Psoas muscle (tissue), 8 donors: ENCODE data around the gene VGLL4. TPM values are rescaled to one million over a fixed set of nuclear protein-coding genes. Genes with fewer than 3 reads are reported as not detected.

Experiments
- ATAC-seq, 4 donors: fragments of 200-7000 bp; cut with Tn5 transposase; one replicate each; pipeline ENCODE4 v1.9.1; 2020; ENCODE audit warnings: moderate library complexity in 3 of 4, mild to moderate bottlenecking in 2 of 4
- DNase-seq, 2 donors: peaks; one replicate each; pipeline ENCODE4 v3.0.0-alpha.2; 2020
- H3K27ac ChIP-seq: fragments of 200-600 bp; one replicate; pipeline ENCODE4 v1.8.0; 2022
- H3K27me3 ChIP-seq, 3 donors: fragments of 200-600 bp in 1 of 3; one replicate each; pipeline versions ENCODE4 v1.6.1 to v1.8.0; 2013 to 2022; ENCODE audit warnings: low read length in 2 of 3, mild to moderate bottlenecking in 2 of 3, moderate library complexity in 1 of 3; ENCODE audit not compliant: insufficient read depth in 3 of 3
- H3K36me3 ChIP-seq, 2 donors: fragments of 200-600 bp in 1 of 2; one replicate each; pipeline versions ENCODE4 v1.6.1 to v1.8.0; 2013 to 2022; ENCODE audit warnings: low read depth in 1 of 2, mild to moderate bottlenecking in 1 of 2, moderate library complexity in 1 of 2; ENCODE audit not compliant: insufficient read depth in 1 of 2
- H3K4me1 ChIP-seq: fragments of 200-600 bp; one replicate; pipeline ENCODE4 v1.8.0; 2022
- H3K4me3 ChIP-seq: fragments of 200-600 bp; one replicate; pipeline ENCODE4 v1.8.0; 2022; ENCODE audit warnings: mild to moderate bottlenecking
- H3K9me3 ChIP-seq: fragments of 200-600 bp; one replicate; pipeline ENCODE4 v1.8.0; 2022
- WGBS, 3 donors: extraction: QIAGEN DNeasy Blood & Tissue Kit; methylation state at CpG; one replicate each; pipeline versions ENCODE4 v1.1.6 to v1.1.7; 2013; 5-methylcytosine and 5-hydroxymethylcytosine counted together
- intact Hi-C, 2 donors: fragments of 100-400 bp; cut with DNase I; formaldehyde crosslinking; loops; one replicate each; pipeline versions ENCODE4 v1.11.0 to v1.14.2; 2022
- polyA plus RNA-seq, 3 donors: library from polyadenylated mRNA; stranded (reverse); fragments of 200-250 nt; gene quantifications; one replicate each; pipeline ENCODE4 v1.2.3, GENCODE V29; 2013
- total RNA-seq, 4 donors: library from RNA; stranded (reverse); fragmentation: NEBNext Ultra II Directional in 2 of 4; extraction: Animal tissue kit (Norgen Biotek cat#: 25700) in 2 of 4; gene quantifications; one replicate each; pipeline versions ENCODE4 v1.2.1 to v1.2.4, GENCODE V29; 2021 to 2023
- TF ChIP-seq, protein P1 (sequence below): fragments of 200-600 bp; IDR thresholded peaks from one replicate; pipeline ENCODE4 v1.8.0; 2022; ENCODE audit warnings: antibody characterized with exemption
- donor health status: healthy with polysubstance abuse.
- donor health status: DM: no; HTN: no; CAD: no; lungs with moderate emphysema.
- donor health status: Bipolar disorder and iron deficiency.
- donor health status: healthy.
- donor health status: DM: yes; HTN: yes; CAD: no.
- donor health status: DM: no; HTN: no; CAD: no.
- donor health status: DM: no; HTN: no; CAD: no.
- donor health status: DM: yes; HTN: yes; CAD: no.

VGLL4 gene
- total and polyA plus RNA-seq, 7 donors: 8.0 to 14.8 (median 11.7) TPM

DNA sequence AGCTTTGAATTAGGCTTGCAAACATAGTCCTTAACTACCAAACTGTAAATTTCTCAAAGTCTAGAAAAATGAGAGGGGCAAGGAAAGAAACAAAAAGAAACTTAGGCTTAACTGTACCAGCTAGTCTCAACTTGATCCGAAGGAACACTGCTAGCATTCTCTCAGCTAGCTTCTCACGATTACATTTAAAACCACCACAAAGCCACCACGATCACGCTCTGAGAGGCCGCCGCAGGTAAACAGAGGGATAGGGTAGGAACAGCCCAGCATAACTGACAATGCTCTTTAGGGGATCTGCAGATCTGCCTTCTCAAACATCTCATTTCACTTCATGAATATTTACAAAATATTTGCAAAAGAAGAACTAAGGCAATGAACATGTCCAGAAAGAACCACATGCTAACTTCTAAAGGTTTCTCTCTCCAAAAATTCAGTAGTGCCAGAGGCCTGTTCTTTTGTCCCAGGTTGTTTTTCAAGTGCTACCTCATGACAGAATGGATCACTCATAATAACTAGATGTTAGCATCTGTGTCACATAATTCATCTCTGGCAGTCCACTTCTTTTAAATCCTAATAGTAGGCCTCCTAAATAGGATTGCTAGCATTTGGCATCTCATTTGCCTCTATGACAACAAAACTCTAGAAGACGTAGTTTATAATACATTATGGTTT lies 18.9 kb downstream of the VGLL4 start:
- intact Hi-C loops: no loop called here

DNA sequence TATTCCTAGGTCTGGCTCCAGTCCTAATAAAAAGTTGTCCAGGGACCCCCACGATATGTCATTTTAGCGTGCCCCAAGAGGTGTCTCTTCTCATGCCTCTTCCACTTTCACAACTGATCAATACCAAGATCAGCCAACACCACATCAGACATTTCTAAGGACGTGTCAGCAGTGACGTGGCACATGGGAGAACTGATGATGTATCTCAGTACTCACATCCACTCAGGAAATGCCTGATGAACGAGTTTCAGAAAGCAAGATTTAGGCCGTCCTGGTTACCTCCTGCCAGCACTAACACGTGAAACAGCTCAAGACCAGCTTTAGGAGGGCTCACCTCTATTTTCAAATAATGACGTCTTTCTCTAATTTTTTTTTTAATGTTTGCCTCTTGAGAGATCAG lies 19.6 kb downstream of the VGLL4 start:
- DNase-seq: no peak
- WGBS, 3 donors: 69 to 77% (median 69%) methylated on average over 8 of the region's 8 CpGs
- TF ChIP-seq, protein P1, sequence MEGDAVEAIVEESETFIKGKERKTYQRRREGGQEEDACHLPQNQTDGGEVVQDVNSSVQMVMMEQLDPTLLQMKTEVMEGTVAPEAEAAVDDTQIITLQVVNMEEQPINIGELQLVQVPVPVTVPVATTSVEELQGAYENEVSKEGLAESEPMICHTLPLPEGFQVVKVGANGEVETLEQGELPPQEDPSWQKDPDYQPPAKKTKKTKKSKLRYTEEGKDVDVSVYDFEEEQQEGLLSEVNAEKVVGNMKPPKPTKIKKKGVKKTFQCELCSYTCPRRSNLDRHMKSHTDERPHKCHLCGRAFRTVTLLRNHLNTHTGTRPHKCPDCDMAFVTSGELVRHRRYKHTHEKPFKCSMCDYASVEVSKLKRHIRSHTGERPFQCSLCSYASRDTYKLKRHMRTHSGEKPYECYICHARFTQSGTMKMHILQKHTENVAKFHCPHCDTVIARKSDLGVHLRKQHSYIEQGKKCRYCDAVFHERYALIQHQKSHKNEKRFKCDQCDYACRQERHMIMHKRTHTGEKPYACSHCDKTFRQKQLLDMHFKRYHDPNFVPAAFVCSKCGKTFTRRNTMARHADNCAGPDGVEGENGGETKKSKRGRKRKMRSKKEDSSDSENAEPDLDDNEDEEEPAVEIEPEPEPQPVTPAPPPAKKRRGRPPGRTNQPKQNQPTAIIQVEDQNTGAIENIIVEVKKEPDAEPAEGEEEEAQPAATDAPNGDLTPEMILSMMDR: no peak
- ATAC-seq: peak in 1 of 4 donors; percentile 42
- Histone ChIP-seq H3K36me3 (no peaks in the 10 kb centered on the region), H3K27ac (peak overlapping the region; percentile 72), H3K4me1 (peaks cover 71% of the 10 kb centered on the region), H3K9me3 (no peaks in the 10 kb centered on the region), H3K4me3 (peak overlapping the region; percentile 15), H3K27me3 (no peaks in the 10 kb centered on the region)
- intact Hi-C loops: no loop called here

More for the DNA sequence above, 18.9 kb downstream of the VGLL4 start:
- H3K4me1 ChIP-seq: peaks cover 70% of the 10 kb centered on the region
- no peaks in the 10 kb centered on the region for H3K9me3 ChIP-seq
- peak in 3 of 4 donors; percentile 45 to 63 (median 47) for ATAC-seq
- no peaks in the 10 kb centered on the region for H3K36me3 ChIP-seq
- no peak for DNase-seq
- peak overlapping the region; percentile 72 for H3K27ac ChIP-seq
- TF ChIP-seq, protein P1: no peak
- no peaks in the 10 kb centered on the region for H3K27me3 ChIP-seq
- WGBS, 3 donors: 51 to 68% (median 54%) methylated on average over 7 of the region's 7 CpGs
- peak overlapping the region; percentile 15 for H3K4me3 ChIP-seq

DNA sequence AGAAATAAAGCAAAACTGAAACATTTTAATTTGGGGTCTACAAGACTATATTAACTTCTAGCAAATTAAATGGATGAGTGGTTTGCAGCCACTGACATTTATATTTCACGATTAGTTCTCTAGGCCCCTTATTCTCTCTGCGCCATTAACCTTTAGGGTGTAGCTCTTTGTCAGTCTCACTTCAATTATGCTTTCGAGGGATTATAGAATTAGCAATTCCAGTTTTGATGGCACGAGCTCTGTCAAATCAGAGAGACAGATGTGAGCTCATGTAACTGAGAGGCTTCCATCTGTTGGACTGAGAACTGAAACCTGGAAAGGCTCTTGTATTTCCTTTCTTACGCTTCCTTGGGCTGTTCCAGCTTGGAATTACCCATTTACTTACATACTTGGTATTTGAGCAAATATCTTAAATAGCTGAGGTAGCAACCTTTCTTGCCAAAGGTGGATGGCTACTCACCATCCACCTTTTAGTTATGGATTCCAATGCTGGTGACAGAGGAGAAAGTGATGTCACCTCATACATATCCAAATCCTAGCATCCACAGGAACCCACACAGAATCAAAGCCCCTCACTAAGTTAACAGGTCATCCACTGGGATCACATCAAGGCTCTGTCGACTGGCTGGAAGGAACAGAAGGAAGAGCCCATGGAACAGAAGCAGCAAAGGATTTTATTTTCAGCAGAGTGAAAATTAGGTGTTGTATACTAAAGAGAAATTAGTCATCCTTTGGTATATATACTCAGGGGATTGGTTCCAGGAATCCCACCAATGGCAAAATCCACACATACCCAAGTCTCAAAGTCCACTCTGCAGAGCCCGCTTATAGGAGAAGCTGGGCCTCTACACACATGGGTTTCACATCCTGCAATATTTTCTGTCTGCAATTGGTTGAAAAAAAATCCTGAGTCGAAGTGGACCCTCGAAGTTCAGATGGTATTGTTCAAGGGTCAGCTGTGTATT lies 20.8 kb downstream of the VGLL4 start:
- peaks cover 80% of the 10 kb centered on the region for H3K4me1 ChIP-seq
- no peak for DNase-seq
- H3K9me3 ChIP-seq: no peaks in the 10 kb centered on the region
- no peak overlapping the region for H3K27ac ChIP-seq
- 71 to 83% (median 79%) methylated on average over 9 of the region's 9 CpGs for WGBS, 3 donors
- H3K27me3 ChIP-seq: no peaks in the 10 kb centered on the region
- no peak overlapping the region for H3K4me3 ChIP-seq
- no peaks in the 10 kb centered on the region for H3K36me3 ChIP-seq
- intact Hi-C loops: no loop called here
- TF ChIP-seq, protein P1: no peak
- ATAC-seq: no peak

DNA sequence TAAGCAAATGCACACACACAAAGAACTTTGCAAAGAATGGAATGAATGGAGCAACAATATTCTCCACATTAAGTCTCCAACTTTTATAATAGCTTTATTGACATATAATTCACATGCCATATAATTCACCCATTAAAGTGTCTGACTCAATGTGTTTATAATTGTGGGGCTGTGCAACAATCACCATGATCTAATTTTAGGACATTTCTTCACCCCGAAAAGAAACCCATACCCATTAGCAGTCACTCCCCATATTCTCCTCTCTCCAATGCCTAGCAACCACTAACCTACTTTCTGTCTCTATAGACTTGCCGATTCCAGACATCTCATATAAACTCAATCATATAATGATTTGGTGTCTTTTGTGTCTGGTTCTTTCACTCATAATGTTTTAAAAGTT lies 22.6 kb downstream of the VGLL4 start:
- ATAC-seq (peak in 3 of 4 donors; percentile 46 to 64 (median 62)), DNase-seq (no peak)
- H3K27me3 ChIP-seq: no peaks in the 10 kb centered on the region
- no peak overlapping the region for H3K4me3 ChIP-seq
- H3K27ac ChIP-seq: no peak overlapping the region
- peaks cover 86% of the 10 kb centered on the region for H3K4me1 ChIP-seq
- no peaks in the 10 kb centered on the region for H3K36me3 ChIP-seq
- TF ChIP-seq, protein P1: no peak
- intact Hi-C loops: no loop called here
- 58 to 86% (median 61%) methylated on average over 2 of the region's 2 CpGs for WGBS, 3 donors
- H3K9me3 ChIP-seq: no peaks in the 10 kb centered on the region
